HuH-7.5 (cell line): ENCODE measurements around the gene FBXO42.

Source experiments
- DNase-seq: peaks from one replicate; pipeline ENCODE4 v3.0.0; 2011; ENCODE audit warnings: low spot score

The FBXO42 gene

DNA sequence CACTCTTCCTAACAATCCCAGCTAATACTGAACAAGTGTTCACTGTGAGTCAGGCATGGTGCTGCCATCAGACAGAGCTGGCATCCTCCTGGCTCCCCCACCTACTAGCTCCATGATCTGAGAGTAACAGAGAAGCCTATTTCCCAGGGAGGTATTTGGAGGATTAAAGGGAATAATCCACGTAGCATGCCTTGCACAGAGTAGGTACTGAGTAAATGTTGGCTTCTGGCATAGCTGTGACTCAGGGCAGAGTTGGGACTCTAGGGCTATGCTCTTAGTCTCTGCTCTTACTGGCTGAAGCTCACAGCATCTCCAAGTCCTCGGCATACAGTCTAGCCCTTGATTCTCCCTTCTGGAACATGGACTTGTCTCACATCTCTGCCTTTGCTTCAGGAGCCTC lies 148.1 kb downstream of the FBXO42 start:
- DNase-seq: no peak

DNA sequence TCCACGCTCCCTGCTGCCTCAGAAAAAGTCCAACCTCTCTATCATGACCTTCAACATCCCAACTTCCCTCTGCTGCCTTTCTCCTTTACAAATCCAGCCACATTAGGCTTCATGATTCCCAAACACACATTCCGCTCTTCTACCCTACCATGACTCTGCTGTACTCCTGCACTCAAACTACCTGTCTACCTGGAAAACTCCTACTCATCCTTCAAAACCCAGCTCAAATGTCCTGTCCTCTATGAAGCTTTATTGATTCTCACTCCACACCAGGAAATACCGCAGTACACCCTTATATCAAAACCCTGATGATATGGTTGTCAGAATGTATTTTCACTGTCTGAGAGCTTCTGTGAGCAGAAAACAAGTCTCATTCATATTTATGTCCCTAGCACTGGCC lies 148.7 kb downstream of the FBXO42 start:
- DNase-seq: no peak

DNA sequence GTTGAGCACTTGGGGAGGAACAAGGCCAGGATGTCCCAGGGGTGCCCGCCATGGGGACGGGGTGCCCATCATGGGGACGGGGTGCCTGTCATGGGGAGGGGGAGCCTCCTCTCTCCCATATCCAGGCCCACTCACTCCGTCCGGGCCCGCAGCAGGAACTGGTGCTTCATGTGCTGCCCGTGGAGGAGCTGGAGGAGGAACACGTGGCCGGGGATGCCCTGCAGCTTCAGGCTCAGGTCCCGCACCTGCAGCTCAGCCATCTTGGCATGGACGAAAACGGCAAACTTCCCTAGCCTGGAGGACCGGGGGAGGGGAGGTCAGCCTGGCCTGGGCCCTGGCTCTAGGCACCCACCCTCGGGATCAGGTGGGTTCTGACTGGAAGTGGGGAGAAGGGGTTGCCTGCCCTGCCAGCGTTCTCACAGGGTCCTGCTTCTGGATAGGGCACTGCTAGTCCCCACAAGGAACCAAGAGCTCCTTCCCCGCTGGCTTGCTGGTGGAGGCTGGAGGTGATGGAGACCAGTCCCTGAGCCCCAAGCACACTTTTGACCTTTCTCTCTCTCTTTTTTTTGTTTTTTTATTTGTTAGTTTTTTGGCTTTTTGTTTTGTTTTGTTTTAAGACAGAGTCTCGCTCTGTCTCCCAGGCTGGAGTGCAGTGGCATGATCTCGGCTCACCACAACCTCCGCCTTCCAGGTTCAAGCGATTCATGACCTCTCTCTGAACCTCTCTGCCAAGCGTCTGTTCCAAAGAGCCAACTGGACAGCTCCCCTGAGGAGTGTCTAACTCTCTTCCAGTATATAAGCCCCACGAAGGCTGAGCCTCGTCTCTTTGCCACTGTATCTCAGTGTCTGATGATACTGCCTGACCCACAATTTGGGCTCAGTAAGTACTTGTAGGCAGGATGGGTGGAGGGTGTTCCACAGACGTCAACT lies 149.7 kb downstream of the FBXO42 start:
- no peak for DNase-seq

DNA sequence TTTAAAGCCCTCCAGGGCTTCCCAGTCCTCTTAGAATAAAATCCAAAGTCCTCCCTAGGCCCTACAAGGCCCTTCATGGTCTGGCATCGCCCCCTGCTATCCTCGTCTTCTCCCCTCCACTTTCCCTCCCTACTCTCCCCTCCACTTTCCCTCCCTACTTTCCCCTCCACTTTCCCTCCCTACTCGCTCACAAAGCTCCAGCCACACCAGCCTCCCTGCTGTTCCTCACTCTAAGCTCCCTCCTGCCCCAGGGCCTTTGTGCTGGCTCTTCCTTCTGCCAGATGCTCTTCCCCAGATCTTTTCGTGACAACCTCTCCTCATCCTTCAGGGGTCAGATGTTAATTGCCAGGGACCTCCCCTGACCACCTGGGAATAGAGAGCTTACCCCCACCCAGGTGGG lies 152.6 kb downstream of the FBXO42 start:
- no peak for DNase-seq

DNA sequence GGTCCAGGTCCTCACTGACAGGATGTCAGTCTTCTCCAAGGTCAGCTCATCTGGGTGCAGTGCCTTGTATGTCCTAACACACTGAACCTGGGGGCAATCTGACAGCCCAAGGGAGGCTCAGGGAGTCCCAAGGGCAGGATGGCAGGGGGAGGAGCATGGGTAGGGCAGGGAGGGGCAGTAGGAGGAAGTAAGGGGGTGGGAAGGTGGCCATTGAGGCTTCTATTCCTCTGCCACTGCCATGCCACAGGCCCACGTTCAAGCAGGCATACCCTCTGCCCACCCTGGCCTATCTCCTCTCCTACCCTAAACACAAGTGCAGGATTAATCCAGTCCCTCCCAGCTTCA lies 153.2 kb downstream of the FBXO42 start:
- DNase-seq: no peak

DNA sequence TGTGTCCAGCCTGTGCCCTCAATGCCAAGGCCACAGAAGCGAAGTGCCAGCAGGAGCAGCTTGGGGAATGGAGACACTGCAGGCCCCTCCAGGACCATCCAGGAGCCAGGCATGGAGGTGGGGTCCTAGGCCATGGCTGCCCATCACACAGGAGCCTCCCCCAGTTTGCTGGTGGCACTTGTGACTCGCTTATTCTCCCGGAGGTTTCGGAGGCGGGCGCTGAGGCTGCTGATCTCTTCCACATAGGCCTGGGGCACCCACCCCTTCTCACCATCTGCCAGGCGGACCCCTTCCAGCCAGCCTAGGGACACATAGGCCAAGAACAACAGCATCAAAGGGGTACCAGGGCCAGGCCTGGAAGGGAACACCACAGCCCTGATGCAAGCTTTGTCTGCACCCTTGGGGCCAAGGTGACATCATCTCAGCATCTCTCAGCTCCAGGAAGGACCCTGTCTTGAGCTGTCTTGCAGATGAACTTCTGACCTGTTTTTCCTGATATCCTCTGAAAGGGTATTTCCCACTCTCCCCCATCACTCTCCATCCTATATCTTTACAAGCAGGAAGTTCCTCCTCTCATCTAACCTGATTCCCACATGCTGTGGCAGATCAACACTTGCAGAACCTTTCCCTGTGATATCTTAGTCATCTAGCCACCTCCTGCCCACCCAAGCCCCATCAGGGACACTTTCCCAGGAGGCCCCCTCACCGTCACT lies 153.7 kb downstream of the FBXO42 start:
- DNase-seq: no peak

DNA sequence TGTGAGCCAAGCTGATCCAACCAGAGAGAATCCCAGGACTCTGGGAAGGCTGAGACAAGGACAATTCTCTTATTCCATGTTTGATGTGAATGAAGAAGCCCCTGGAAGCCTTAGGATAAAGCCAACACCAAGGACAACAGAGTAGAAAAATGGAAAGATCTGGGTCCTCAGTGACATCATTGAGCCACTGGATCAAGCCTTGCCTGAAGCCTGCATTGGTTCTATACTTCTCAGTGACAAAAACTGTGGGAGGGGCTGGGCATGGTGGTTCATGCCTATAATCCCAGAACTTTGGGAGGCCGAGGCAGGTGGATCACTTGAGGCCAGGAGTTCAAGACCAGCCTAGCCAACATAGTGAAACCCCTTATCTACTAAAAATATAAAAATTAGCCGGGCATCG lies 155.4 kb downstream of the FBXO42 start:
- DNase-seq: no peak
